ENCODE measurements around the gene PRRG2.
A peak's percentile ranks its signal among the peaks of the same experiment; 100 is the strongest.

Gene PRRG2

DNA sequence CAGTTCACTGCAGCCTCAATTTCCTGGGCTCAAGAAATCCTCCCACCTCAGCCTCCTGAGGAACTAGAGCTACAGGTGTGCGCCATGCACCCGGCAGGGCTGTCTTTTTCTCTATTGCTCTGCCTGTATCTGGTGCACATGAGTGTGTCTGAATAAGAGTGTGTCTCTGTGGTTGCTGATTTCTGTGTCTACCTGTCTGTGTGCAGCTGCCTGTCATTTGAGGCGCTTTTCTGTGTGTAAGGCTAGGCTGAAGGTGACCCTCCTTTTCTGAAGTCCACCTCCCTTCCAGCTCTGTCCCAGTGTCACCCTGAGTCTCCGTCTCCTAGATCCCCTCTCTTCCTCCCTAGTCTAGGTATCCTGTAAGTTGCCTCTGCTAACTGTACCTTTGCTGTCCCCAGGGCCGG, 8.4 kb downstream of the PRRG2 start:
- no peak for DNase-seq

DNA sequence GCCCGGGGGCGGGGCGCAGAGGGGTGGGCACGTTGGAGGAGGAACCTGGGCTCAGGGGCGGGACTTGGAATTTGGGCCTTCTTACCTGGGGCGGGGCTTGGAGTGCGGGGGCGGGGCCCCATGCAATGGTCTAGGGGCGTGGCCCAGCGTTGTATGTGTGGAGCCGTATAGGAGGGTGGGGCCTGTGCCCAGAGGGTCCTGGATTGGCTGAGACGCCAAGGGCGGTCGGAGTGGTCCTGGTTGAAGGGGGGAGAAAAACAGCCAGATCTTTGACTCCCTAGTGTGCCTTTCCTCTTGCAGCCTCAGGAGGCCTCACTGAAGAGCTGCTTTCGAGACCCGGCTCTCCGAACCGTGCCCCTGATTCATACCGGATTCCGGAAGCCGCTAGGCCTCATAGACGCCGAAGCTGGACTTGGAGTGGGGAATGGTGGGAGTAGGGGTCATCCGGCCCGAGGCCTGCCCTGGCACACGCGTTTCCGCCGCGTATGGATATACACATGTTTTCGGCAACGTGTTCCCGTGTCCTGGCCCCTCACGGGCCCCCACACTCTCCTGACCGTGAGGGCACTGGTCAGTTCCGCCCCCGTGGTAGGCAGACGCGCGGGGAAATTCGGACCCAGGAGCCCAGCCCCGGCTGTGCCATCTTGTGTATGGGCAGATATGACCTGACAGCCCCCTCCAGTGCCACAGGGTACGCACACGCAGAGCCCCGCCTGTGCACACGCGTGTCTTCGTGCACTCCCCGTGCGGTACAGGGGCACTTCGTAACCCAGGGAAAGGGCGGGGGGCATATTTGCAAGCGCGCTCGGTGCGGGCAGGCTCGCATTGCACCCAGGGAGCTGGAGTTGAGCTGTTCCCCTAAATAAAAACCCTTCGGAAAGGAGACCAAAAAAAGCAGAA, 9.2 kb downstream of the PRRG2 start:
- DNase-seq: peak; percentile 96 to 97

DNA sequence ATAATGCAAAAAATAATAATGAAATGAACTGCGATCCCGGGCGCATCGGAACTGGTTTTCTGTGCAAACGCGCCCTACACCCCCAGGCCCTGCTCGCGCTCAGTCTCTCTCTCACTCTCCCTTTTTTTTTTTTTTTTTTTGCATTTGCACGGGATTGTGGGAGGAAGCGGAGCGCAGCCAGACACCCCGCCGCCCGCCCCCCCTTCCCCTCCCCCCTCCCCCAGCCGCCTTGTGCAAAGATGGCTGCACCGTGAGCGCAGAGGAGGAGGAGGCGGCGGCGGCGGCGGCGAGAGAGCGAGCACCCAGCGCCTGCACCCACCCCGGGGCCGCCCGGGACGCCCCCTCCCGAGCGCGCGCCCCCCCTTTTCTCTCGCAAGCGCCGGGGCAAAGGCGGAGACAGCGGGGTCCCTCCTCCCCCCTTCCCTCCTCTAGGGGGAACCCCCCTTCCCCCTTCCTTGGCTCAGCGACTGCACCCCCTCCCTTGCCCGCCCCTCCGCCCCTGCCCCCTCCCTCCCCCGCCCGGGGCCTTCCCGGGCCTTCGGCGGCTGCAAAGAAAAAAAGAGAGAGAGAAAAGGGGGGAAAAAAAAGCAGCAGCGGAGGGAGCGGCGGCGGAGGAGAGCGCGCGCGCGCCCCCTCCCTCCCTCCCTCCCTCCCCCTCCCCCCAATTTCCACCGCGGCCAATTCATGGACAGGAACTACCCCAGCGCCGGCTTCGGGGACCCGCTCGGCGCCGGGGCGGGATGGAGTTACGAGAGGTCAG, 10.0 kb downstream of the PRRG2 start, which contains the start of gene PRR12:
Gene PRR12, plus strand, starts transcription at position 212 of the 760 bp plus-strand sequence. Its CDS starts 473 bp downstream, at position 685.
- DNase-seq: peak; percentile 71 to 72

DNA sequence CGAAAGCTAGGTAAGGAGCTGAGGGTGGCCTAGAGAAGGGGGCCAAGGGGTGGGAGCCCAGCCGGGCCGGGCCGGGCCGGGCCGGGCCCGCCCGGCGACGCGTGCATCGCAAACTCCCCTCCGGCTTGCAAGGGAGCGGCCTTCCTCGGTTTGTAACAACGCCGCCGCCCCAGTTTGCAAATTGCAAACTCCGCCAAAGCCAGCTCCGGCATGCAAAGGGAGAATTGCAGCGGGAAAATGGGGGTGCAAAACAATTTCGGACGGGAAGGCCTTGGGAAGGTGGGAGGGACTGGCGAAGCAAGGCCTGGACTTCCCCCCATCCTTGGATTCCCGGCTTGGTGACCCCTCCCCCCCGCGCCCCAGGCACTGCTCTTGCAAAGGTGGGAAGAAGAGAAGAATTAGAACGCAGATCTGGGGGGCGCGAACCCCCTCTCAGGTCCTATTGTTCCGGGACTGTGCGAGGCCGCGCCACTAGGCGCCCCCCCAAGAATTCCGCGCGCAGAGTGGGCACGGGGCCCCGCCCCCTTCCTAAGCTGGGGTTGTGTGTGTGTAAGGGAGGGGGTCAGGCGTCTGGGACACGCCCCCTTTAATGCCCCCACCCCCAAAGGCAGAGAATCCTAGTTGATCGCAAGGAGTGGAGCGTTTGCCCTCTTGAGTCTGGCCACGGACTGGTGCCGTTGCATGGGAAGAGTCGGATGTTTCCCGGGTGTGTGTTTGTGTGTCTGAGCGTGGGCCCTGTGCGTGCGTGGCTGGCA, 10.8 kb downstream of the PRRG2 start:
- DNase-seq: peak; percentile 51 to 53

DNA sequence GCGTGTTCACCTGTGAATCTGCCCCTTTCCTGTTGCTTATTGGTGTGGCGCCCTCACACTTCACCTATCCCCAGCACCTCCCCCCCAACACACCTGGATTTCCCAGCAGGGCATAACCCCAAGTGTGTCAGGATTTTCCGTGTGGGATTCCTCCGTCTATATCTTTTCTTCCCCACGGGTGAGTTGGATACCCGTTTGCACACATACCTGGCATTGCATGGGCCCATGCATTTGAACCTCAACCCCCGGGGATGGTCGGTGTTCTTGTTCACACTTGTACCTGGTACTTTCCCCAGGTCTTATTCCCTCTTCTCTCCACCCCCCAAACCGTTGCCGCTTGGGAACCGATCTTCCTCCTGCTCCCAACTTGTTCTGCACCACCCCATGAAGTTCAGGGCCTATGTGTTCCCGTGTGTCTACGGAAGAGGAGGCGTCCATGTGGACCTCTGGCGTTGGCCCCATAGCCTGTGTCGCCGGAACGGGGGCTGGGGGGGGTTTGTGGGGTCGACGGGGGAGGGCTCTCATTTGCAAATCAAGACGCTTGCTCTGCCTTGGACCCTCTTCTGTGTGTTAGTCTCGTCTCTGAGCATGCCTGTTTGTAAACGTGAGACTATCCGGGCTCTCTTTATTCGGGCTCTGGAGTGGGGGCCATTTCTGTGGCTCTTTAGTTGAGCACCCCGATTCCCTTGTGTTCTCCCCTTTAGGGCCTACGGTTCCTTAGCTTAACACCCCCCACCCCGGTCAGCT, 11.5 kb downstream of the PRRG2 start:
- no peak for DNase-seq

DNA sequence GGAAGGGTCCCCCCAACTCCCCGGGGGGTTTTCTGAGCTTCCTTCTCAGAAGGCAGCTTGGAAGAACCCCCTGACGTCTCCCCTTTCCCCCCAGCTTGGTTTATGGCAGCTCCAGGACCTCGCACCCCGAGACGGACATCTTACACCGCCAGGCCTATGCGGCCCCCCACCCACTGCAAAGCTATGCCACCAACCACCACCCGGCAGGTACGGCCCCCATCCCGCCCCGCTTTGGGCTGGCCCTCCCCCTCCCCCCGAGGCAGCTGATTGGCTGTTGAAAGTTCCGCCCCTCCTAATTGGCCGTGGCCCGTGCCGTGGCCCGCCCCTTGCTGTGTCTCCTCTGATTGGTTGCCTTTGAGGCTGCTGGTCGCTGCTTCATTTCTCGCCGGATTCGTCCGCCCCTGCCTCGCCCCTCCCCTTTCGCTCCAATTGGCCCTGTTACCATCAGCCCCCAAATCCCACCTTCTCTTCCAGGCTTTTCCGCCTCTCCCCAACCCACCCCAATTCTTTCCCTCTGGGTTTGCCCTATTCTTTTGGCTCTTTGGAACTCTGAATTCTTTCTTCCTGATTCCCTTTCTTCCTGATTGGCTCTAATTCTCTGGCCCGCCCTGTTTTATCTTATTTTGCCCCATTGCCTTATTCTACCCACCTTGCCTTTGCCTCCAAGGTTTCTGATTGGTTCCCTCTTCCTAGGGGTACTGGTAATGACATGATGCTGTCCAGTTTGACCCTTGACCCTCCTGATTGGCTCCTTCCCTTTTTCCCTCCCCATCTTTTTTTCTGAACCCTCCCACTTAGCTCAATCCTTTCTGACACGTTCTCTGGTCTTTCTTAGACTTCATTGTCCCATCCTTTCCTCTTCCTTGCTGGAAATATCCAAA, 12.4 kb downstream of the PRRG2 start:
- peak; percentile 87 to 94 for DNase-seq

DNA sequence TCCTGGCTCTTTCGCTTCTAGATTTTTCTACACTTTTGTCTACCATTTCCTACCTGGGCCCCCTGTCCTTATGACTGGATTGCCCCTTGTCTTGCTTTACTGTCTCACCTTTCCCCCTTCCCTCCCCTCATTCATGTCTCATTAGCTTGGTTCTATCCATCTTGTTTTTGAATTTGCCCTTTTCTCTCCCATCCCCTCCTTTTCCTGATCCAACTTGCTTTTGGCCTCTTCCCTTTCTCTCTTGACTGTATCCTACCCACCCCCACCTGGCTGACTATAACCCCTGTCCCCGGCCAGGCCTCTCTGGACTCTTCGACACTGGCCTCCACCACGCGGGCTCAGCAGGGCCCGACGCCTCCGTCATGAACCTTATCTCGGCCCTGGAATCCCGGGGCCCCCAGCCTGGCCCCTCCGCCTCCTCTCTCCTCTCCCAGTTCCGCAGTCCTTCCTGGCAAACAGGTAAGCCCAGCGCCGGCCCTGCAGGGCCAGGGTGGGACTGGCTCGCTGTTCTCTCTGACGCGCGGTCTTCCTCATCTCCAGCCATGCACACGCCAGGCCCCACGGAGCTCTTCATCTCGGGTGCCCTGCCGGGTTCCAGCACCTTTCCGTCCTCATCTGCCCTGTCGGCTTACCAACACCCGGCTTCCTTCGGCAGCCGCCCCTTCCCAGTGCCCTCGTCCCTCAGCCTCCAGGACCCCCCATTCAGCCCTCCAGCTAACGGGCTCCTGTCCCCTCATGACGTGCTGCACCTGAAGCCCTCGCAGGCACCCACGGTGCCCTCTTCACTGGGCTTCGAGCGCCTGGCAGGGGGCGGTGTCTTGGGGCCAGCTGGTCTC, 13.3 kb downstream of the PRRG2 start:
- no peak for DNase-seq

DNA sequence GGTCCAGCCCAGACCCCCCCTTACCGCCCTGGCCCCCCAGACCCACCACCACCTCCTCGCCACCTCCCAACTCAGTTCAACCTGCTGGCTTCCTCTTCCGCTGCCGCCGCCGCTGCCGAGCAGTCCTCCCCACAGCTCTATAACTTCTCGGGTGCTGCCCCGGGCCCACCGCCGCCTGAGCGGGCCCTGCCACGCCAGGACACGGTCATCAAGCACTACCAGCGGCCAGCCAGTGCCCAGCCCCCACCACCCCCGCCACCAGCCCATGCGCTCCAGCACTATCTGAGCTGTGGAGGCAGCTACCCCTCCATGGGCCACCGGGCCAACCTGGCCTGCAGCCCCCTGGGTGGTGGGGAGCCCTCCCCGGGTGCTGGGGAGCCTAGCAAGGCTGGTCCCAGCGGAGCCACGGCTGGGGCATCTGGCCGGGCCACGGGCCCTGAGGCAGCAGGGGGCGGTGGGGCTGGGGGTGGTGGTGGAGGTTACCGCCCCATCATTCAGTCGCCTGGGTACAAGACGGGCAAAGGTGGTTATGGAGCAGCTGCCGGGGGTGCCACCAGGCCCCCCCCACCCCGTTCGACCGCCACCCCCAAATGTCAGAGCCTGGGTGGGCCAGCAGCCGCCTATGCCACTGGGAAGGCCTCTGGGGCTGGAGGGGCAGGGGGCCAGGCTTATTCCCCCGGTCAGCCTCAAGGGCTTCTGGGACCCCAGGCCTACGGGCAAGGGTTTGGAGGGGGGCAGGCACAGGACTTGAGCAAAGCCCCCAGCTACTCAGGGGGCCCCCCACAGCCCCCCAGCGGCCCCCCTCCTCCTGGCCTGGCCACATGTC, 14.1 kb downstream of the PRRG2 start:
- DNase-seq: no peak

DNA sequence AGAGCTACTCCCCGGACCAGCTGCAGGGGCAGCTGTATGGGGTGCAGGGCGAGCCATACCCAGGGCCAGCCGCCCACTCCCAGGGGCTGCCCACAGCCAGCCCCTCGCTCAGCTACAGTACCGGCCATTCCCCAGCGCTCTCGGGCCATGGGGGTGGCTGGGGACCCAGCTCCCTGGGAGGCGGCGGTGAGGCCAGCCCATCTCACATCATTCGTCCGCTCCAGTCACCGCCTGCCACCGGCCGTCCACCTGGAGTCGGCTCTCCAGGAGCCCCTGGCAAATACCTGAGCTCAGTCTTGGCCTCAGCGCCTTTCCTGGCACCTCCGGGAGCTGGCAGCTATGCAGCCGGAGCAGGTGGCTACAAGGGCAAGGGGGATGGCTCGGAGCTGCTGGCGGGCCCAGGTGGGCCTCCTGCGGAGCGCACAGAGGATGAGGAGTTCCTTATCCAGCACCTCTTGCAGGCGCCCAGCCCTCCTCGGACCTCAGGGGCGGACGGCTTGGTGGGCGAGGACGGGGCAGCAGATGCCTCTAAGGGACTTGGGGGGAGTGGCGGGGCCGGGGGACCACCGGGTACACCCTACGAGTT, 14.8 kb downstream of the PRRG2 start:
- DNase-seq: no peak

DNA sequence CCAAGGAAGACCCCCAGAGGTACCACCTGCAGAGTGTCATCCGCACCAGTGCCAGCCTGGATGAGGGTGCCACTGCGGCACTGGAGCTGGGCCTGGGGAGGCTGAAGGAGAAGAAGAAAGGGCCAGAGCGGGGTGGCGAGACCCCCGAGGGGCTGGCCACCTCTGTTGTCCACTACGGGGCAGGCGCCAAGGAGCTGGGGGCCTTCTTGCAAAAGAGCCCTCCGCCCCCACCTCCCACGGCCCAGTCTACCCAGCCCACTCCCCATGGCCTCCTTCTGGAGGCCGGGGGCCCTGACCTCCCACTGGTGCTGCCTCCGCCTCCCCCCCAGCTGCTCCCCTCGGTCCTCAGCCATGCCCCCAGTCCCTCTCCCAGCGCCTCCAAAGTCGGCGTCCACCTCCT, 15.3 kb downstream of the PRRG2 start:
- DNase-seq: no peak

DNA sequence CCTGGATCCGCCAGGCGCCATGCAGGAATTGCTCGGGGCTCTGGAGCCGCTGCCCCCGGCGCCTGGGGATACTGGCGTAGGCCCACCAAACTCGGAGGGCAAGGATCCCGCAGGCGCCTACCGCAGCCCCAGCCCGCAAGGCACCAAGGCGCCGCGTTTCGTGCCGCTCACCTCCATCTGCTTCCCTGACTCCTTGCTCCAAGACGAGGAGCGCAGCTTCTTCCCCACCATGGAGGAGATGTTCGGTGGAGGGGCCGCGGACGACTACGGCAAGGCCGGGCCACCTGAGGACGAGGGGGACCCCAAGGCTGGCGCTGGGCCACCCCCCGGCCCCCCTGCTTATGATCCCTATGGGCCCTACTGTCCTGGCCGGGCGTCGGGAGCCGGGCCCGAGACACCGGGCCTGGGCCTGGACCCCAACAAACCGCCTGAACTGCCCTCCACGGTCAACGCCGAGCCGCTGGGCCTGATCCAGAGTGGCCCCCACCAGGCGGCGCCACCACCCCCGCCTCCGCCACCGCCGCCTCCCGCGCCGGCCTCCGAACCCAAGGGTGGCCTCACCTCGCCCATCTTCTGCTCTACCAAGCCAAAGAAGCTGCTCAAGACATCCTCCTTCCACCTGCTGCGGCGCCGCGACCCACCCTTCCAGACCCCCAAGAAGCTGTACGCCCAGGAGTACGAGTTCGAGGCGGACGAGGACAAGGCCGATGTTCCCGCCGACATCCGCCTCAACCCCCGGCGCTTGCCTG, 16.0 kb downstream of the PRRG2 start:
- DNase-seq: no peak

DNA sequence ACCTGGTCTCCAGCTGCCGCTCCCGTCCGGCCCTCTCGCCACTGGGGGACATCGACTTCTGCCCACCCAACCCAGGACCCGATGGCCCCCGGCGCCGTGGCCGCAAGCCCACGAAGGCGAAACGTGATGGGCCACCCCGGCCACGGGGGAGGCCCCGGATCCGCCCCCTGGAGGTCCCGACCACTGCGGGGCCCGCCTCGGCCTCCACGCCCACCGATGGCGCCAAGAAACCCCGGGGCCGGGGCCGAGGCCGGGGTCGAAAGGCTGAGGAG, 16.5 kb downstream of the PRRG2 start:
- DNase-seq: no peak

DNA sequence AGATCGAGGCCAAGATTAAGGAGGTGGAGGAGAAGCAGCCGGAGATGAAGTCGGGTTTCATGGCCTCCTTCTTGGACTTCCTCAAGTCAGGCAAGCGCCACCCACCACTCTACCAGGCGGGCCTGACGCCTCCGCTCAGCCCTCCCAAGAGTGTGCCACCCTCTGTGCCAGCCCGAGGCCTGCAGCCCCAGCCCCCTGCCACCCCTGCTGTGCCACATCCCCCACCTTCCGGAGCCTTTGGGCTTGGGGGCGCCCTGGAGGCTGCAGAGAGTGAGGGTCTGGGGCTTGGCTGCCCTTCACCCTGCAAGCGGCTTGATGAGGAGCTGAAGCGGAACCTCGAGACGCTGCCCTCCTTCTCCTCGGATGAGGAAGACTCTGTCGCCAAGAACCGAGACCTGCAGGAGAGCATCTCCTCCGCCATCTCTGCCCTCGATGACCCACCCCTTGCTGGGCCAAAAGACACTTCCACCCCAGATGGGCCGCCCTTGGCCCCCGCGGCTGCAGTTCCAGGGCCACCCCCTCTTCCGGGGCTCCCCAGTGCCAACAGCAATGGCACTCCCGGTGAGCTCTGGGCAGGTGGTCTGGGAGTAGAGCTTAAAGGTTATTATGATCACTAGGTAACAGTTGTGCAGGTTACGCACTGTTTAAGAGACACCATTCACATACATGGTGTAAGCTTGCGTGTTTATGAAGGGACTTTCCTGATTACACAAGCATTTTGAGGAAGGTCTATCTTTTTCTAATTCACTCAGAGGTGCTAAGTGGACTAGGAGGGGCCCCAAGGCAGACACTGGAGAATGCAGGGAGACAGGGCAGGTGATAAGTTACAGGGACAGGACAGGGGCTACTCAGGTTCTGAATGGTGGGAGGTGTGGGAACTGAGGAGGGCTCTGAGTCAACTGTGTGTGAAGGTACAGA, 18.5 kb downstream of the PRRG2 start:
- DNase-seq: no peak

DNA sequence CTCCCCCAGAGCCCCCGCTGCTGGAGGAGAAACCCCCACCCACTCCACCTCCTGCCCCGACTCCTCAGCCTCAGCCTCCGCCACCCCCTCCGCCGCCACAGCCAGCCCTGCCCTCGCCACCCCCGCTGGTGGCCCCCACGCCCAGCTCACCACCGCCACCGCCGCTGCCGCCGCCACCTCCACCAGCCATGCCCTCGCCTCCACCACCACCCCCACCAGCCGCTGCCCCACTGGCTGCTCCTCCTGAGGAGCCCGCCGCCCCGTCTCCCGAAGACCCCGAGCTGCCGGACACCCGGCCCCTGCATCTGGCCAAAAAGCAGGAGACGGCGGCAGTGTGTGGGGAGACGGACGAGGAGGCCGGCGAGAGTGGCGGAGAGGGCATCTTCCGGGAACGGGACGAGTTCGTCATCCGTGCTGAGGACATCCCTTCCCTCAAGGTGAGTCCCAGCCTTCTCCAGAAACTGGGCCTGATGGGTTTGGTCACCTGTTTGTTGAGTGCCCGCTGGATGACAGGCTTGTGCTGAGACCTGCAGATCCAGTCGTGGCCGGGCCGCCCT, 20.4 kb downstream of the PRRG2 start:
- no peak for DNase-seq

DNA sequence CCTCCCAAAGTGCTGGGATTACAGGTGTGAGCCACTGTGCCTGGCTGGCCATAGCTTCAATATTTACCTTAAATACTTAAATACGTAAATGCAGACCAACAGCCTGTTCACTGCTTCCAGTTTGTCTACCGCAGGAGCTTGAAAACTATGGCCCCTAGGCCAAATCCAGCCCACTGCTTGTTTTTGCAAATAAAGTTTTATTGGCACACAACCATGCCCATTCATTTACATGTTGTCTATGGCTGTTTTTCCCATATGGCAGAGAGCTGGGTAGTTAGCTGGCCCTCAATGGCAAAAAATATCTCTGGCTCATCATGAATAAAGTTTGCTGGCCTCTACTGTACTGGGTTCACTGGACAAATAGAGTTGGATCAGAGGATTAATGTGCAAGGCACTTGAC, 21.7 kb downstream of the PRRG2 start:
- no peak for DNase-seq

DNA sequence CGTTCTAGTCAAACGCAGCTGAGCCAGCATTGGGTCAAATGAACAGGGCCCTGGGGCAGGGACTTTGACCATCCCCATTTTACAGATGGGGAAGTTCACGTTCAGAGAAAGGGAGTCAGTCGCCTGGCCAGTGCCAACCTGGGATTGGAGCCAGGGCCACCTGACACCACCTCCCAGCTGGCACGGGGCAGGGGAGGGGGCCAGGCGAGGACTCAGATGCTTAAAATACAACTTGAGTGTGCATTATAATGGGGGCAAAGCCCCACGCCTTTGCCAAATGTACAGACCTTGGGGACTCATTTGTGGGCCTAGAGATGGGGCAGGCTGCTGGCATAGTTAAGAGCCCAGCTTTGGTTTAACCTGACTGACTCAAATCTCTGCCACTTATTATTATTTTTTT, 24.5 kb downstream of the PRRG2 start:
- DNase-seq: no peak

DNA sequence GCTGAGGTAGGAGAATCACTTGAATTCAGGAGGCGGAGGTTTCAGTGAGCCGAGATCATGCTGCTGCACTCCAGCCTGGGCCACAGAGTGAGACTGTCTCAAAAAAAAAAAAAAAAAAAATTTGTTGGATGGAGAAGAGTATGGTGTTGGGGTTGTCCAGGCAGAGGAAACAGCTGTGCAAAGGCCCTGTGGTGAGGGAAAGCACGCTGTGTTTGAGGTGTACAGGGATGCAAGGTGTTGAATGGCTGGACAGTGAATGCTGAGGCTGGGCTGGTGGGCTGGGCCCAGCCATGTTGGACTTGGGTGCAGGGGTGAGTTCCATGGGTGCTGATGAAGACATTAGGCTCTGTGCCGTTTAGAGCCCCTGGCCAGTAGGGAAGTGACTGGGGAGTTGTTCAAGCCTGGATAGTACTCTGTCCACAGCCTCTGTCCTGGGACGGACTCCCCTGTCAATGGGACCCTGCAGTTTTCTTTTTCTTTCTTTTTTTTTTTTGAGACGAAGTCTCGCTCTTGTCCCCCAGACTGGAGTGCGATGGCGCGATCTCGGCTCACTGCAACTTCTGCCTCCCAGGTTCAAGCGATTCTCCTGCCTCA, 28.5 kb downstream of the PRRG2 start:
- DNase-seq: no peak

Measured in NCI-H2081 (cell line).